GM19351 (cell line): Measurements from ENCODE around the gene LRRTM4.

Experiments used
- ATAC-seq: cut with Tn5 transposase; IDR thresholded peaks from one replicate; pipeline ENCODE4 v1.9.1; 2021; ENCODE audit warnings: mild to moderate bottlenecking, moderate library complexity; ENCODE audit not compliant: unreplicated experiment

LRRTM4 gene

DNA sequence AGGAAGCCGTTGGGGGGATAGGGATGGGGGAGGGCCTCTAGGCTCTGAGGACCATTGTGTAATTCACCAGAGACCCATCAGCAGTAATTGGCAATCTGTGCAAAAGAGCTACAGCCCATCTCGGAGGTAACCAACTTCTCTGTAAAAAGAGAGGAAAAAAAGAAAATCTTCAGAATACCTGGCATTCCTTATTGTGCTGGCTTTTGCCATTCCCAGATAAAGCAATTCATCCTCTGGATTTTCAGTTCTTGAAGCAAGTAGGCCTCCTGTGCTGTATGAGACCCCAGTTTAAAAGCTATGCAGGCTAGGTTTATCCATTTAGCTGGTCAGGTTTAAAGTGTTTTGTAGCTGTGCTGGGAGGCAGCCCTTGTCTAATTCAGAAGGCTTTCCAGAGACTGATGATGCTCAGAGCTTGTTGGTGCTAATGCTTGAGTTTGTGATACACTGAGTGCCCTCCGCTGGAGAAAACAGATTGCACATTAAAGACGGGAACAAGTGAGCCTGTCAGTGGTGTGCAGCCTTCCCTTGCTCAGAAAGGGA is at the start of gene LRRTM4:
Gene LRRTM4 (minus strand): TSS at position 446 of the 540 bp plus-strand sequence.
- no peak for ATAC-seq

DNA sequence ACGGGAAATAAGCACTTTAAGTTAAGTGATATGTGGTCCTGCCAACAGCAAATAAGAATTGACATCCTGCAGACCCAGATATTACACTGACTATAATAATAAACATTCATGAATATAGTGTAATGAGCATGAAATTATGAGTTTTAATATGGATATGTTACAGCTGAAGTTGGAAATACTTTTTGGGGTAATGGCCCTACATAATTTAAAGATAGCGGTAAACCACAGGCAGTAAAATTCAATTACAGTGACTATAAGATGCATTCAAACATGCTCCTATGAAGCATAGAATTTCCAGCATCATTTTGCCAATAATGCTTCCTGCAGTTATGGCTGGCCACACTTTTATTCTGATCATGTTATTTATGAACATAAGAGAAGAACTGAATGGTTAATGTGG is 49.4 kb upstream of the LRRTM4 start:
- ATAC-seq, result no peak

- no peak for ATAC-seq
Measured at GRCh38 chr2:77567723-77568122, 45.5 kb upstream of the LRRTM4 start.

- no peak for ATAC-seq
Measured at GRCh38 chr2:77566582-77566981, 44.4 kb upstream of the LRRTM4 start.

DNA sequence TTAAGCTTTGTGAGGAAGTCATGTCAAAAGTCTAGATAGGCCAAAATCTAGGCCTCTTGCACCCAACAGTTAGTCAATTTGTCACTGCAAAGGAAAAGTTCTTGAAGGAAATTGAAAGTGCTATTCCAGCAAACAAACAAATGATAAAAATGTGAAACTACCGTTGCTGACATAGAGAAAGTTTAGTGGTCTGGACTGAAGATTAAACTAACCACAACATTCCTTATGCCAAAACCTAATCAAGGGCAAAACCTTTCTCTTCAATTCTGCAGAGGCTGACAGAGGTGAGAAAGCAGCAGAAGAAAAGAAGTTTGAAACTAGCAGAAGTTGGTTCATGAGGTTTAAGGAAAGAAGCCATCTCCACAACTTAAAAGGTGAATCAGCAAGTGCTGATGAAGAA is 44.0 kb upstream of the LRRTM4 start:
- no peak for ATAC-seq

DNA sequence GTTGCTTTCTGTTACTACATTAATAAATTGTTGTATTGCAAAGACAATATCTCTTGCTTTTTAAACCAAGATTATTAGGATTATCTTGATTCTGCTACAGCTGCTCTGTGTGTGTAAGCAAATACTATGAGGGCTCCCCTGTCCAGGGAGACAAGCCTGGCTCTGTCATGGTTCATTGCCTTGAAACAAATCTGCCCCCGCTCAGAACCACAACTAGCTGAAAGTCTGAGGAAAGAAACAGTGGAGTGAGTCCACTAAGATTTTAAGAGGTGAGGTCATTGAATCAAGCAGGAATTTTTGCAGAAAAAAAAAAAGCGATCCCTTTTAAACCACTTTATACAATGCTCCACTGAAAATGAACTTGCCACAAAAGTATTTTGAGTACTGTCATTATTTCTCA is 30.8 kb upstream of the LRRTM4 start:
- no peak for ATAC-seq

- ATAC-seq, result no peak
Measured at GRCh38 chr2:77538031-77538430, 15.9 kb upstream of the LRRTM4 start.

GRCh38 chr2:77522888-77523287 is 712 bp upstream of the LRRTM4 start:
- ATAC-seq, result no peak

GRCh38 chr2:77521548-77521891 is 656 bp downstream of the LRRTM4 start:
- no peak for ATAC-seq

- no peak for ATAC-seq
Measured at GRCh38 chr2:77520641-77521547, 1.3 kb downstream of the LRRTM4 start.

- no peak for ATAC-seq
Measured at GRCh38 chr2:77519888-77520506, 2.2 kb downstream of the LRRTM4 start.

- ATAC-seq, result no peak
Measured at GRCh38 chr2:77519164-77519887, 2.9 kb downstream of the LRRTM4 start.

DNA sequence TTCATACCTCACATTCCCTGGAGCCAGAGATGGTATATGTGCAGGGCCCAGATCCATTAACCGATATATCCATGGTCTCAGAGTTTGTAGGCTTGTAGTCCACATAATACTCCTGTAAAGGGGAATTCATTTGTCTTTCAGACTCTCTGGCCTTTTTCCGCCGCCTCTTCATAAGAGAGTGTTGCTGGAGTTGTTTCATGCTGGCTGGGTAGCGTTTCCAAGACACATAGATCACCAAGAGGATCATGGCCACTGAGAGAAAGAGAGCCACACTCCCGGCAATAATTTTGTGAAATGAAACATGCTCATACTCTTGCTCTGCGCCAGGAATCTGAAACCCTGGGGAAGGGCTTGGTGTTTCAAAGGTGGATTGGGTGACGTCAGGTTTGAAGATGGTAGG is 3.9 kb downstream of the LRRTM4 start:
- no peak for ATAC-seq

DNA sequence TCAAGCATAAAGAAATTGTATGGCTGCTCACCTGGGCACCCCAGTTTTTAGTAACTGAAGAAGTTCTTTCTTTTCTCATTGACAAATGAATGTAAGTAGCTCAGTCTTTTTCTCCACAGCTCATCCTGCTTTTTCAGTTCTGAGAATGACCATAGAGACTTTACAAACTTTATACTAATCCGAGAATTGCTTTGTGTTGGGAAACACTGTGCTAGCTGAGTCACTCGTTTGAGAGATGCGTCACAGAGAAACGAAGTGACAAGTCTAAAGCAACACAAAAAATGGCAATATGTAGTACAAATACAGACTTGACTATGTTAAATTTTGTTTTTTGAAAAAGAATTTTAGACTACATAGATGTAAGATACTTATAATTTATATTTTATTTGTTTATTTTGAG is 9.0 kb downstream of the LRRTM4 start:
- no peak for ATAC-seq

DNA sequence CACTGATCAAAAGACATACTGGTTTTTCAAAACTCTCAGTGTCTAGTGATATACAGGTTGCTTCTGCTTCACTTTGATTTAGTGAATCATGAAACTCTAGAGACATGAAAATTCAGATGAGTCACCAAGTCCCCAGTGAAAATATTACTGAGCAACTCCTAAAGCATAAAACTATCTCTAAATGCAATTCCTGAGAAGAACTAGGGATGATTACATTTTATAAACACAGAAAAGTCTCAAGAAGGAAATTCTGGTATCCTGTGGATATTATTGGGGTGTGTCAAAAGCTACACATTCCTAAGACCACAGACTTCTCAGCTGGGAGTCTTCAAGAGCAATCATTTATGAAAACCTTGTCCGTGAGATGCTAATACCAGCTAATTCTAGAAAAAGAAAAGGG is 9.7 kb downstream of the LRRTM4 start:
- no peak for ATAC-seq

DNA sequence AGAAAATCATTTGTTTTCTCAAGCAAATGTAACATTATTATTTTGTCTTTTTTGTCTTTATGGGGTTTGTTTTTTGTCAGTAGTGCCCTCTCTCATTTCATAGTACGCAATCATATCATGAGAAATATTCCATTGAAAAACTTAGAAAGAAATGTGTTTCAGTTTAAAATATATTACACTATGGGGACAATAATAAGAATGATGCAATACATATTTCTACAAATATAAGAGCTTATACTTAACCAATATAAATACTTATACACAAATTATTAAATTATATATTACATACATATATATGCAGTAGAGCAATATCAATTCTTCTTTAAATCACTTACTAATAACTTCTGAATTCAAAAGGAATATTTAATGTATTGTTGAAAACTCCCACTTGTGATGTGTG is 13.7 kb downstream of the LRRTM4 start:
- ATAC-seq, result no peak

DNA sequence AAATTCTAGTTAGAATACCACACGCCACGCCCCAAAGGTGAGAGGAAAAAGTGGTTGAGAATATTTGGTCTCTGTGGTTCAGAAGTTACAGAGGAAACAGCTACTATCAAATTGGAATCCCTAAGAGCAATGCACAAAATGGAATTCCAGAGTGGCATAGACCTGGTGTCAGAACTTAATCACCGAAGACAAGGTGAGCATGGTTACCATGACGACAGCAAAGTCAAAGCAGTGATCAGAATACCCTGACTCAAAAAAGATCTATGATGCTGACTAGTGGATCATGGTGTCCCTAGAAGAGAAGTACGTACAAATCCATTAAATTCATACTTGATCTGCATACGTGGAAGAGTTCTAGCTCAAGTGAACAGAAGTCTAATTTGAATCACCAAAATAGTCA is 14.5 kb downstream of the LRRTM4 start:
- ATAC-seq, result no peak

- no peak for ATAC-seq
Measured at GRCh38 chr2:77488141-77488540, 34.0 kb downstream of the LRRTM4 start.

DNA sequence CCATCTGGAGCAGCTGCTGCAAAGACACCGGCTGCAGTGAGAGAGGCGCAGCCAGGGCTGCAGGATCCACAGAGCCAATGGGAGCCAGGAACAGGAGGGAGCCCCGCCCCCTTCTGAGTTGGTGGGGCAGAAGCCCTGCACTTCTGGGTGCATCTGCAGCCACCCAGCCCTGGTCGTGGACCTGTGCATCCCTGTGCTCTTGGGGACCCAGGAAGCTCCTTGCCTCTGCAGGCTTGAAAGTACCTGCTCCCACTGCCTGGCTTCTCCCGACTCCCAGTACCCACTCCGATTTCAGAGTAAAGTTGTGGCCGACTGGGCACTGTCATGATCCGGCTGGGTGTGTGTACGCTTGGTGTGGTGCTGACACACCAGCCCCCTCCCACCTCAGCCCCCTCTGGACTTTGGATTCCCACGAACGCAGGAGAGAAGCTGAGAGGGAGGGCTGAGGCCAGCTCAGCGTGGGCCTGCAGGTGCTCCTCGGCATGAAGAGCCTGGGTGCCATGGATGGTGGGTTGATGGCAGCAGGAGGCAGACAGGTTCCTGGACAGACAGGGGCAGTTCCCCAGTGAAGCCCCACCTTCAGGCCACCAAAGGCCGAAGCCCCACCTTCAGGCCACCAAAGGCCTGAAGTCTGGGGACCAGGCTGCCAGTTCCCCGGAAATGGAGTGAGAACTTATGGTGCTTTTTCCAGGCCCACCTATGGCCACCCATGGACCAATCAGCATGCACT is 34.9 kb downstream of the LRRTM4 start:
- ATAC-seq, result no peak

- ATAC-seq, result no peak
Measured at GRCh38 chr2:77484026-77484425, 38.1 kb downstream of the LRRTM4 start.

DNA sequence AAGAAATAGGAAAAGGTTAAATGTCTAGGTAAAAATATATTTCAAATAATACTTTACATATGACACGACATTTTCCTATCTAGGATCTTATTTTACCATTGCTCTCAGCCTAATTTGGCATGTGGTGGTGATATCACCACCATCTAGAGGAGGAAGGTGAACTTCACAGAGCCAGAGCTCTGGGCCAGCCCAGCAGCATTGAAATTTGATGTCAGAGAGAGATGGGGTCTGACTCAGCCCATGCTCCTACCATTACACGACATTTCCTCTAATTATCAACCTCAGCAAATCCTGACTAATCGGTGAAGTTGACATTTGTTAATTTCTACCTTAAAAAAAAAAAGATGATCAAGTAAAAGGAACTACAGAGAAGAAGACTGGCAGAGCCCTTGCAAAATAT is 42.3 kb downstream of the LRRTM4 start:
- no peak for ATAC-seq
